Endothelial cell of hepatic sinusoid (primary cell): ENCODE results near the gene PPARGC1A.

Source experiments
- in situ Hi-C: cut with HindIII; loops from 2 replicates; pipeline ENCODE4 v1.10.0; 2017; ENCODE audit warnings: low sequenced_read_pairs

Gene PPARGC1A, protein sequence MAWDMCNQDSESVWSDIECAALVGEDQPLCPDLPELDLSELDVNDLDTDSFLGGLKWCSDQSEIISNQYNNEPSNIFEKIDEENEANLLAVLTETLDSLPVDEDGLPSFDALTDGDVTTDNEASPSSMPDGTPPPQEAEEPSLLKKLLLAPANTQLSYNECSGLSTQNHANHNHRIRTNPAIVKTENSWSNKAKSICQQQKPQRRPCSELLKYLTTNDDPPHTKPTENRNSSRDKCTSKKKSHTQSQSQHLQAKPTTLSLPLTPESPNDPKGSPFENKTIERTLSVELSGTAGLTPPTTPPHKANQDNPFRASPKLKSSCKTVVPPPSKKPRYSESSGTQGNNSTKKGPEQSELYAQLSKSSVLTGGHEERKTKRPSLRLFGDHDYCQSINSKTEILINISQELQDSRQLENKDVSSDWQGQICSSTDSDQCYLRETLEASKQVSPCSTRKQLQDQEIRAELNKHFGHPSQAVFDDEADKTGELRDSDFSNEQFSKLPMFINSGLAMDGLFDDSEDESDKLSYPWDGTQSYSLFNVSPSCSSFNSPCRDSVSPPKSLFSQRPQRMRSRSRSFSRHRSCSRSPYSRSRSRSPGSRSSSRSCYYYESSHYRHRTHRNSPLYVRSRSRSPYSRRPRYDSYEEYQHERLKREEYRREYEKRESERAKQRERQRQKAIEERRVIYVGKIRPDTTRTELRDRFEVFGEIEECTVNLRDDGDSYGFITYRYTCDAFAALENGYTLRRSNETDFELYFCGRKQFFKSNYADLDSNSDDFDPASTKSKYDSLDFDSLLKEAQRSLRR

GRCh38 chr4:23889814-23890341, at the start of gene PPARGC1A:
Gene PPARGC1A (minus strand): TSS chr4:23890047. CDS start chr4:23889957, 90 bp downstream.
- in situ Hi-C loops, result no loop called here

- in situ Hi-C loops, result no loop called here
Observed at GRCh38 chr4:23938796-23939195, 48.9 kb upstream of the PPARGC1A start.

GRCh38 chr4:23937173-23937572, 47.3 kb upstream of the PPARGC1A start:
- in situ Hi-C loops, result no loop called here

- in situ Hi-C loops, result loop anchor here (5.0 kb wide), 1 partner anchor 68 kb away; no protein-coding TSS in a partner anchor
Observed at GRCh38 chr4:23934915-23935314, 45.1 kb upstream of the PPARGC1A start.

DNA sequence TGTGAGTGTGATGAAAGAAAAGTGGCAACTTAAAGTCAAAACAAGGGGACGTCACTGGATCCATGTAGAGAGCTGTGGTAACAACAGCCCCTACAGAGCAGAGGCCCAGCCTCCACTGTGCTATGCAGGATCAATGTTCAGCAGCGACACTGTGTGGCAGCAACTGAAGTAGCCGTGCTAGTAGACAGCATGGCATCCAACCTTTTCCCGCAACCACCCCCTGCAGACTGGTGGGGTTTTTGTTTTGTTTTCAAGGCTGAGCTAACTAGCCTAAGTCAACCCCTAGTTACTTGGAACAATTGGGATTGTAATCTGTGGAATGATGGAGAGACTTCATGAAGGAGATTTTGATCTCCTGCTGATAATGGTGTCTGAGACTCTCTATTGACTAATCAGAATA, 44.4 kb upstream of the PPARGC1A start:
- in situ Hi-C loops, result loop anchor here (5.0 kb wide), 1 partner anchor 67 kb away; no protein-coding TSS in a partner anchor

GRCh38 chr4:23932901-23933308, 43.1 kb upstream of the PPARGC1A start:
- in situ Hi-C loops, result loop anchor here (5.0 kb wide), 1 partner anchor 66 kb away; no protein-coding TSS in a partner anchor

- in situ Hi-C loops, result loop anchor here (5.0 kb wide), 1 partner anchor 65 kb away; no protein-coding TSS in a partner anchor
Observed at GRCh38 chr4:23932186-23932585, 42.3 kb upstream of the PPARGC1A start.

DNA sequence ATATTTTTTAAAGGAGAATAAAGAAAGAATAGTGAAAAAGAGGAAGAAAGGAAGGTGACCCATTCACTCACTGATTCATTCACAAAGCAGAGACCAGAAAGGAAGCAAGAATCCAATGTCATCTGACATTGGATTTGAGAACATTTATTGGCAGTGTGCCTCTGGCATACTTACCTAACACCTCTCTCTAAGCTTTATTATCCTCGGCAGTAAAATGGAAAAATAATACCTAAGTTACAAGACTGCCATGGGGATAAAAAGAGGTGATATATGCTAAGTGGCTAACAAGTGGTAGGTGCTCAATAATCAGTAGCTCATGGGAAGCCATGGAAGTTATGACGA, 41.6 kb upstream of the PPARGC1A start:
- in situ Hi-C loops, result loop anchor here (5.0 kb wide), 1 partner anchor 64 kb away; no protein-coding TSS in a partner anchor

GRCh38 chr4:23930750-23931488, 41.1 kb upstream of the PPARGC1A start:
- in situ Hi-C loops, result loop anchor here (5.0 kb wide), 1 partner anchor 64 kb away; no protein-coding TSS in a partner anchor

DNA sequence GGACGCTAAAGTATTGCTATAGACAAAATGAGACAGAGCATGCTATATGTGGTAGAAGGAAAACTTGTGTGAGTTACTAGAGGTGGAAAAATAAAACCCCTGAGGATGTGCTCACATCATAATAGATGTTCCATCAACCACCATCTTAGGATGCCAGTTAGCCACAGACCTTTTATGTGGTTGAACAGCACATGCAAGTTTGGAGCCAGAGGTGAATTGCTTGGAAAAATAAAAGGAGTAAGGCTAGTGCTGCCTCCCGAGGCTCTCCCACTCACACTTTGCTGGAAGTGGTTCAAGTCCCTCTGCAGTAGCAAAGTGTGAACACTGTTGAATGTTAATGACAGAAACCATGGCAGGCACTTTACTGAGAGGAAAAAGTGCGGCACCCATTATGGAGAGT, 39.4 kb upstream of the PPARGC1A start:
- in situ Hi-C loops, result no loop called here

DNA sequence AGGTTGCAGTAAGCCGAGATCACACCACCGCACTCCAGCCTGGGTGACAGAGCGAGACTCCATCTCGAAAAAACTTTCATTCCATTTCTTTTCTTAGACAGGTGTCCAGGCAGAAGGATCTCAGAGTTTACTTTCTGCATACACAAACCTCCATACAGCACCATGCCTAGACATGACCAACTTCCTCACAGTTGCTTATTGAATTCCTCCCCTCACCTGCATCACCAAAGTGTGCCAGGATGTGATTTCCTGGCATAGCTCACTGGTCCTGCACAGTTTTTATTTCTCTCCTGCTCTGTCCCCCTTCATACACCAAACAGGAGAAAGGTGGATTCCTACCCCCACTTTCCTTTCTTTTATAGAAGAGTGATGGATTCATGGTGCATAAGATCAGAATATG, 34.7 kb upstream of the PPARGC1A start:
- in situ Hi-C loops, result no loop called here

- in situ Hi-C loops, result no loop called here
Observed at GRCh38 chr4:23923840-23924239, 34.0 kb upstream of the PPARGC1A start.

- in situ Hi-C loops, result no loop called here
Observed at GRCh38 chr4:23923141-23923540, 33.3 kb upstream of the PPARGC1A start.

- in situ Hi-C loops, result no loop called here
Observed at GRCh38 chr4:23922541-23923111, 32.8 kb upstream of the PPARGC1A start.

GRCh38 chr4:23922013-23922412, 32.2 kb upstream of the PPARGC1A start:
- in situ Hi-C loops, result no loop called here

- in situ Hi-C loops, result no loop called here
Observed at GRCh38 chr4:23921447-23921845, 31.6 kb upstream of the PPARGC1A start.

DNA sequence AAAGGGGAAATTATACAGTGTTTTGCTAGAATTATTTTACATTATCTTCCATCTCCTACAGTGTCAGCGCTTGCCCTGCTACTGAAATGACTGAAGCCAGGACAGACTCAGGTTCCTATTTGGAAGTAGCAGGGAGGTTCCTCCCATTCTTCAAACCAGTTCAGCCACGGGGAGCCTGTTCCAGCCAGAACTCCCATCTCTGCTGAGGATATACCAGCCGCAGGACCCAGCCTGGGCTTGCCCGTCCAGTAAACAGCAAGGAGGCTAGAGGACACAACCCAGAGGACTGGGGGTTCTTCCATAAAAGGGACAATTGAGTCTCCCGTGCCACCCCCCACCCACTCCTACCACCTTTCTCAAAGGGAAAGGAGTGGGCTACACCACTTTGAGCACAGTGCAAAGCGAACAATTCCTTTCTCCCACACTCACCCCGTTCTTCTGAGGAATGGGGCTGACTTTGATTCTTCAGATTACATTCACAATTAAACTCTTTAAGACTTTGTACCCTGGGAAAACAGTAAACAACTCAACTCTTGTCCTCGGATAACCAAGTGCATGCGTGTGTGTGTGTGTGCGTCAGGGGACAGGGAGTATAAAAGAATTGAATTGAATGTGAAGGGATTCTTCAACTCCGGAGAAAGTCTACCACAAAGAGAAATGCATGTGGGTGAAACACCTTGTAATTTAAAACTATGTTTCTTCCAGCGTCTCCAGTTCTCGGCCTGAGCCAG, 31.0 kb upstream of the PPARGC1A start:
- in situ Hi-C loops, result no loop called here

GRCh38 chr4:23920296-23920695, 30.4 kb upstream of the PPARGC1A start:
- in situ Hi-C loops, result no loop called here

- in situ Hi-C loops, result no loop called here
Observed at GRCh38 chr4:23916282-23916681, 26.4 kb upstream of the PPARGC1A start.
